OCI-LY1 (cell line): ENCODE results near the gene CDKN1C.

Experiments used
- H2AFZ ChIP-seq: fragments of 200-600 bp; sonication (generic), shearing (Covaris generic); 2 replicates; pipeline ENCODE4 v1.6.0; 2014; ENCODE audit warnings: antibody characterized with exemption, mild to moderate bottlenecking, low read length
- H3F3A ChIP-seq: fragments of 200-600 bp; sonication (generic), shearing (Covaris generic); 2 replicates; pipeline ENCODE4 v1.6.0; 2014; ENCODE audit warnings: mild to moderate bottlenecking, antibody characterized with exemption, low read length, moderate library complexity; ENCODE audit not compliant: insufficient read depth
- H3K27ac ChIP-seq: fragments of 200-600 bp; sonication (generic); 2 replicates; pipeline ENCODE4 v1.5.1; 2014; ENCODE audit warnings: low read length, mixed run types, mild to moderate bottlenecking, low read depth; ENCODE audit not compliant: poor library complexity, severe bottlenecking
- H3K27me3 ChIP-seq: fragments of 200-600 bp; sonication (generic); 2 replicates; pipeline ENCODE4 v1.6.0; 2014; ENCODE audit warnings: antibody characterized with exemption, mild to moderate bottlenecking, low read length, moderate library complexity; ENCODE audit not compliant: insufficient read depth
- H3K36me3 ChIP-seq: fragments of 200-600 bp; sonication (generic); 2 replicates; pipeline ENCODE4 v1.6.1; 2014; ENCODE audit warnings: mild to moderate bottlenecking, antibody characterized with exemption, low read length, moderate library complexity, mixed read lengths; ENCODE audit not compliant: insufficient read depth
- H3K4me1 ChIP-seq: fragments of 200-600 bp; sonication (generic); 2 replicates; pipeline ENCODE4 v1.5.1; 2014; ENCODE audit warnings: mild to moderate bottlenecking, low read length, moderate library complexity; ENCODE audit not compliant: insufficient read depth, severe bottlenecking
- H3K4me2 ChIP-seq: fragments of 200-600 bp; sonication (generic), shearing (Covaris generic); 2 replicates; pipeline ENCODE4 v1.6.1; 2014; ENCODE audit warnings: low read length
- H3K4me3 ChIP-seq: fragments of 200-600 bp; sonication (generic); 2 replicates; pipeline ENCODE4 v1.5.1; 2014; ENCODE audit warnings: low read length, low read depth, mild to moderate bottlenecking, mixed read lengths; ENCODE audit not compliant: poor library complexity, severe bottlenecking
- H3K79me2 ChIP-seq: fragments of 200-600 bp; shearing (Covaris generic); 2 replicates; pipeline ENCODE4 v1.6.1; 2016; ENCODE audit warnings: mixed run types, low read length, mixed read lengths; ENCODE audit not compliant: insufficient read depth
- H3K9ac ChIP-seq: fragments of 200-600 bp; sonication (generic), shearing (Covaris generic); 2 replicates; pipeline ENCODE4 v1.6.1; 2014; ENCODE audit warnings: mild to moderate bottlenecking, low read length, mixed read lengths
- H3K9me2 ChIP-seq: fragments of 200-600 bp; sonication (generic), shearing (Covaris generic); 2 replicates; pipeline ENCODE4 v1.6.1; 2014; ENCODE audit warnings: low read depth, mild to moderate bottlenecking, low read length, mixed read lengths
- H3K9me3 ChIP-seq: fragments of 200-600 bp; shearing (Covaris generic); 2 replicates; pipeline ENCODE4 v1.6.1; 2014; ENCODE audit warnings: low read length, mixed read lengths
- H4K20me1 ChIP-seq: fragments of 200-600 bp; sonication (generic), shearing (Covaris generic); 2 replicates; pipeline ENCODE4 v1.6.0; 2016; ENCODE audit warnings: mild to moderate bottlenecking, low read length; ENCODE audit not compliant: insufficient read depth
- EZH2 ChIP-seq: fragments of 200-600 bp; sonication (generic), shearing (Covaris generic); IDR thresholded peaks from 2 replicates; pipeline ENCODE4 v1.8.0; 2017; ENCODE audit warnings: borderline replicate concordance, mixed run types, mild to moderate bottlenecking, antibody characterized with exemption, low read length, moderate library complexity, mixed read lengths
- TF ChIP-seq, protein P1 (sequence below): fragments of 200-600 bp; sonication (generic), shearing (Covaris generic); IDR thresholded peaks from 2 replicates; pipeline ENCODE4 v1.5.1; 2017; ENCODE audit warnings: mild to moderate bottlenecking, antibody characterized with exemption, low read length, moderate library complexity, mixed read lengths

The CDKN1C gene

DNA sequence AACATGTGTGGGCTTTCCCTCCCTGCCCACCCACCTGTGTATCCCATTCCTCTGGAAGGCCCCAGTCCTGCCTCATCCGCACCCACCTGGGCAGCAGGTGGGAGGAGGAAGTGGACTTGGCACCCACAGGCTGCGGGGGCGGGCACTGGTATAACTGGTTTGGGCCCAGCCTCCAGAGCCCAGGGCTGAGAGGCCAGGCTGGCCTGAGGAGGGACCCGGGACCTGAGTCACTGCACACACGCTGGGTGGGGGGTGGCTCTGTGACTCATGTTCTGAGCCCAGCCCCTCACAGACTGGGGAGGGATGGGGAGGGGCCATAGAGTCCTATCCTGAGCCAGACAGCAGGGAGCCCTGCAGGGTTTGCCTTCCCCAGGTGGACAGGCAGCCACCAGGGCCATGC is 26.9 kb upstream of the CDKN1C start:
- Histone ChIP-seq H3K4me2 (no peak overlapping the region), H3K36me3 (no peaks in the 10 kb centered on the region), H3K9ac (no peak overlapping the region), H3K9me2 (no peaks in the 10 kb centered on the region), H4K20me1 (no peaks in the 10 kb centered on the region), H3K4me1 (no peaks in the 10 kb centered on the region), H2AFZ (no peak overlapping the region), H3K4me3 (no peak overlapping the region), H3F3A (no peaks in the 10 kb centered on the region), H3K79me2 (no peaks in the 10 kb centered on the region), H3K9me3 (no peaks in the 10 kb centered on the region), H3K27ac (no peak overlapping the region), H3K27me3 (peaks cover 10% of the 10 kb centered on the region; the same call in 1 of the 2 replicates)
- TF ChIP-seq EZH2, result no peak
- TF ChIP-seq, protein P1, sequence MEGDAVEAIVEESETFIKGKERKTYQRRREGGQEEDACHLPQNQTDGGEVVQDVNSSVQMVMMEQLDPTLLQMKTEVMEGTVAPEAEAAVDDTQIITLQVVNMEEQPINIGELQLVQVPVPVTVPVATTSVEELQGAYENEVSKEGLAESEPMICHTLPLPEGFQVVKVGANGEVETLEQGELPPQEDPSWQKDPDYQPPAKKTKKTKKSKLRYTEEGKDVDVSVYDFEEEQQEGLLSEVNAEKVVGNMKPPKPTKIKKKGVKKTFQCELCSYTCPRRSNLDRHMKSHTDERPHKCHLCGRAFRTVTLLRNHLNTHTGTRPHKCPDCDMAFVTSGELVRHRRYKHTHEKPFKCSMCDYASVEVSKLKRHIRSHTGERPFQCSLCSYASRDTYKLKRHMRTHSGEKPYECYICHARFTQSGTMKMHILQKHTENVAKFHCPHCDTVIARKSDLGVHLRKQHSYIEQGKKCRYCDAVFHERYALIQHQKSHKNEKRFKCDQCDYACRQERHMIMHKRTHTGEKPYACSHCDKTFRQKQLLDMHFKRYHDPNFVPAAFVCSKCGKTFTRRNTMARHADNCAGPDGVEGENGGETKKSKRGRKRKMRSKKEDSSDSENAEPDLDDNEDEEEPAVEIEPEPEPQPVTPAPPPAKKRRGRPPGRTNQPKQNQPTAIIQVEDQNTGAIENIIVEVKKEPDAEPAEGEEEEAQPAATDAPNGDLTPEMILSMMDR, result no peak

DNA sequence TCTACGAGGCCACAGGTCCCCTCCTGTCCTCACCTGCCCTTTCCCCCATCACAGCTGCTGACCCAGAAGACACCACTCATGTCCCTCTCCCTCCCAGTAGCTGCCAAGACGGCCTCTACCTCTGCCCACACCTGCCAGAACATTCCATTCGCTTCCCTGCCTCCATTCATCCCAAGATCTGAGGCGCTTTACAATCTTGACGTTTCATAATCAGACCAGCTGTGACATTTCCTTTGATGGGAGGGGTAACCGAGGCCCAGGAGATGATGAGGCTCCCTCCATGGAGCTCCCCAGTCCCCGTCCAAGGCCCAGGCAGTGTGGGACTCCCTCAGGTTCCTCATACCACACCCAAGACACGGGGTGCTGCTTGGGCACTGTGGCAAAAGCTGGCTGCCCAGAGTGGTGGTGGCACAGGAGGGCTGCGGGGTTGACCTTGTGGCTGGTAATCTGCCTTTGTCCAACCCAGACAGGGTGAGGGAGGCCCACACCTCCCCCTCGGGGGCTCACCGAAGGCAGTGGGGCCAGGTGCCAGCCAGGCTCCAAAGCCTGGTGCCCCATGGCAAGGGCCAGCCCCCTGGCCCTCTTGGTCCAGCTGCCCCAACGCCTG is 26.3 kb upstream of the CDKN1C start:
- Histone ChIP-seq H3K4me2 (no peak overlapping the region), H3K4me1 (no peaks in the 10 kb centered on the region), H3K4me3 (no peak overlapping the region), H2AFZ (no peak overlapping the region), H4K20me1 (no peaks in the 10 kb centered on the region), H3K79me2 (no peaks in the 10 kb centered on the region), H3K27me3 (peaks cover 10% of the 10 kb centered on the region; the same call in 1 of the 2 replicates), H3K9me2 (no peaks in the 10 kb centered on the region), H3K36me3 (no peaks in the 10 kb centered on the region), H3F3A (no peaks in the 10 kb centered on the region), H3K9ac (no peak overlapping the region), H3K27ac (no peak overlapping the region), H3K9me3 (no peaks in the 10 kb centered on the region)
- TF ChIP-seq EZH2, result no peak
- TF ChIP-seq, protein P1, result no peak

DNA sequence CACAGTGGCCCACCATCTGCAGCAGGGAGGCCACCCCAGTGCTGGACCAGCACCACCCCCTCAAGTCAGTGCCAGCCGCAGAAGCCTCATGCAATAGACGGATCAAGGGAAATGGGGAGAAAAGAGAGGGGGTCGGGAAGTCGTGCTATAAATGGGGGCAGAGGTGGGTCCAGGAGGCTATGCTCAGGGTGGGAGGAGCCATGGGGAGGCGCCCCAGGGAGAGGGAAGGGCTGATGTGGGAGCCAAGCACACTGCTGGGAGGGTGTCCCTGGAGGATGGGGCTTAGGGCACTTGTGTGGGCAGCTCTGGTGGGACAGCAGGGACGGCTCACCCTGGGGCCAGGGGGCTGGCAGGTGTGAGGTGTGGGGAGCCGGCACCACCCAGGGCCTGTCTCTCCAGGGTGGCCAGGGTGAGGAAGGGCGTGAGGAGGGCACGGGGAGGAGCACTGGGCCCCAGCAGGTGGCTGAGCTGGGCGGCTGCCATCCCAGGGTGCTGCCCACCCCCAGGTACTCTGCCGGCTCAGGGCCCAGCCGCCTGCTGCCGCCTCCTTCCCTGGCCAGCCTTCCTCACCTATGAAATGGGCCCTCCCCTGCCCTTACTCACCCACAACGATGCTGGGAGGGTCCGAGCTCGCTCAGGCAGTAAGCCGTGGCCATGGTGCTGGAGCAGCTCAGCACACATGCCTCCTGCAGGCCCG is 25.7 kb upstream of the CDKN1C start:
- Histone ChIP-seq H3K27ac (no peak overlapping the region), H3K9me2 (no peaks in the 10 kb centered on the region), H3F3A (no peaks in the 10 kb centered on the region), H3K36me3 (no peaks in the 10 kb centered on the region), H2AFZ (no peak overlapping the region), H3K27me3 (peaks cover 10% of the 10 kb centered on the region; the same call in 1 of the 2 replicates), H3K4me2 (no peak overlapping the region), H3K9ac (no peak overlapping the region), H3K4me3 (no peak overlapping the region), H3K79me2 (no peaks in the 10 kb centered on the region), H3K4me1 (no peaks in the 10 kb centered on the region), H4K20me1 (no peaks in the 10 kb centered on the region), H3K9me3 (no peaks in the 10 kb centered on the region)
- TF ChIP-seq EZH2, result no peak
- TF ChIP-seq, protein P1, result no peak
